ENCODE data around the gene PIP5KL1.

- no peak for TF ChIP-seq CTCF (IDR thresholded peaks at IDR 0.05; ENCODE audit: low read depth, low read length)
- no peak for TF ChIP-seq EZH2phosphoT487 (IDR thresholded peaks at IDR 0.05; ENCODE audit: low read depth)
Measured at GRCh38 chr9:127977009-127977883, 46.7 kb upstream of the PIP5KL1 start.

All from OCI-LY3 (cell line).